Measurements from ENCODE around the gene TRPC6. TPM values are rescaled to one million over a fixed set of nuclear protein-coding genes. Genes with fewer than 3 reads are reported as not detected.

Gene TRPC6
- polyA plus RNA-seq, 4 donors, result 0.22 to 1.9 (median 0.57) TPM; not detected in 1

GRCh38 chr11:101510591-101510990, 73.2 kb downstream of the TRPC6 start:
- peaks cover 0 to 11% (median 0%) of the 10 kb centered on the region in 3 donors for H3K4me1 ChIP-seq (ENCODE audit: control insufficient read depth in 3 of 3, insufficient read depth in 2 of 3, low read depth in 1 of 3, low read length in 2 of 3)
- 94 to 96% (median 96%) methylated on average over 1 of the region's 1 CpG for WGBS, 3 donors
- peak; percentile 40 to 48 for DNase-seq
- FAIRE-seq, result no peak
- no peak overlapping the region for H3K4me3 ChIP-seq (ENCODE audit: low read depth in 1 of 3, low read length in 3 of 3)
- no peaks in the 10 kb centered on the region for H3K9me3 ChIP-seq (ENCODE audit: control insufficient read depth in 2 of 2, insufficient read depth in 1 of 2, low read depth in 1 of 2, low read length in 1 of 2)
- H3K36me3 ChIP-seq (ENCODE audit: control insufficient read depth in 3 of 3, insufficient read depth in 2 of 3, low read depth in 1 of 3, low read length in 3 of 3), result no peaks in the 10 kb centered on the region
- peak overlapping the region in 1 of 3 donors; percentile 29 for H3K27ac ChIP-seq (ENCODE audit: low read depth in 1 of 3, low read length in 2 of 3)
- H3K27me3 ChIP-seq (ENCODE audit: control insufficient read depth in 3 of 3, insufficient read depth in 3 of 3, low read length in 3 of 3), result no peaks in the 10 kb centered on the region

- H3K9me3 ChIP-seq (ENCODE audit: control insufficient read depth in 2 of 2, insufficient read depth in 1 of 2, low read depth in 1 of 2, low read length in 1 of 2), result no peaks in the 10 kb centered on the region
- FAIRE-seq (no peak), DNase-seq (peak; percentile 22 to 51)
- peak overlapping the region in 1 of 3 donors; percentile 29 for H3K27ac ChIP-seq (ENCODE audit: low read depth in 1 of 3, low read length in 2 of 3)
- no peaks in the 10 kb centered on the region for H3K36me3 ChIP-seq (ENCODE audit: control insufficient read depth in 3 of 3, insufficient read depth in 2 of 3, low read depth in 1 of 3, low read length in 3 of 3)
- H3K4me1 ChIP-seq (ENCODE audit: control insufficient read depth in 3 of 3, insufficient read depth in 2 of 3, low read depth in 1 of 3, low read length in 2 of 3), result peaks cover 0 to 11% (median 0%) of the 10 kb centered on the region in 3 donors
- 4 to 23% (median 5%) methylated on average over 1 of the region's 1 CpG for WGBS, 3 donors
- H3K27me3 ChIP-seq (ENCODE audit: control insufficient read depth in 3 of 3, insufficient read depth in 3 of 3, low read length in 3 of 3), result no peaks in the 10 kb centered on the region
- no peak overlapping the region for H3K4me3 ChIP-seq (ENCODE audit: low read depth in 1 of 3, low read length in 3 of 3)
Observed at GRCh38 chr11:101509922-101510321, 73.9 kb downstream of the TRPC6 start.

GRCh38 chr11:101508370-101508769, 75.4 kb downstream of the TRPC6 start:
- no peak for FAIRE-seq
- H3K4me1 ChIP-seq (ENCODE audit: control insufficient read depth in 3 of 3, insufficient read depth in 2 of 3, low read depth in 1 of 3, low read length in 2 of 3), result peaks cover 0 to 11% (median 0%) of the 10 kb centered on the region in 3 donors
- no peak for DNase-seq

GRCh38 chr11:101498891-101499290, 84.9 kb downstream of the TRPC6 start:
- H3K4me3 ChIP-seq (ENCODE audit: low read depth in 1 of 3, low read length in 3 of 3), result no peak overlapping the region
- H3K27ac ChIP-seq (ENCODE audit: low read depth in 1 of 3, low read length in 2 of 3), result no peak overlapping the region
- FAIRE-seq, result no peak
- no peaks in the 10 kb centered on the region for H3K27me3 ChIP-seq (ENCODE audit: control insufficient read depth in 3 of 3, insufficient read depth in 3 of 3, low read length in 3 of 3)
- DNase-seq, result no peak
- no peaks in the 10 kb centered on the region for H3K9me3 ChIP-seq (ENCODE audit: control insufficient read depth in 2 of 2, insufficient read depth in 1 of 2, low read depth in 1 of 2, low read length in 1 of 2)
- WGBS, 3 donors, result 88% methylated on average over 1 of the region's 1 CpG
- no peaks in the 10 kb centered on the region for H3K36me3 ChIP-seq (ENCODE audit: control insufficient read depth in 3 of 3, insufficient read depth in 2 of 3, low read depth in 1 of 3, low read length in 3 of 3)
- H3K4me1 ChIP-seq (ENCODE audit: control insufficient read depth in 3 of 3, insufficient read depth in 2 of 3, low read depth in 1 of 3, low read length in 2 of 3), result no peaks in the 10 kb centered on the region

More at GRCh38 chr11:101508370-101508769, 75.4 kb downstream of the TRPC6 start:
- Histone ChIP-seq H3K4me3 (ENCODE audit: low read depth in 1 of 3, low read length in 3 of 3) (no peak overlapping the region), H3K27me3 (ENCODE audit: control insufficient read depth in 3 of 3, insufficient read depth in 3 of 3, low read length in 3 of 3) (no peaks in the 10 kb centered on the region), H3K9me3 (ENCODE audit: control insufficient read depth in 2 of 2, insufficient read depth in 1 of 2, low read depth in 1 of 2, low read length in 1 of 2) (no peaks in the 10 kb centered on the region), H3K36me3 (ENCODE audit: control insufficient read depth in 3 of 3, insufficient read depth in 2 of 3, low read depth in 1 of 3, low read length in 3 of 3) (no peaks in the 10 kb centered on the region), H3K27ac (ENCODE audit: low read depth in 1 of 3, low read length in 2 of 3) (no peak overlapping the region)
- 41 to 54% (median 42%) methylated on average over 2 of the region's 2 CpGs for WGBS, 3 donors

GRCh38 chr11:101497291-101497690, 86.5 kb downstream of the TRPC6 start:
- WGBS, 3 donors, result 14 to 31% (median 23%) methylated on average over 5 of the region's 5 CpGs
- H3K27me3 ChIP-seq (ENCODE audit: control insufficient read depth in 3 of 3, insufficient read depth in 3 of 3, low read length in 3 of 3), result no peaks in the 10 kb centered on the region
- H3K9me3 ChIP-seq (ENCODE audit: control insufficient read depth in 2 of 2, insufficient read depth in 1 of 2, low read depth in 1 of 2, low read length in 1 of 2), result no peaks in the 10 kb centered on the region
- DNase-seq (peak; percentile 20 to 29), FAIRE-seq (no peak)
- no peak overlapping the region for H3K4me3 ChIP-seq (ENCODE audit: low read depth in 1 of 3, low read length in 3 of 3)
- H3K36me3 ChIP-seq (ENCODE audit: control insufficient read depth in 3 of 3, insufficient read depth in 2 of 3, low read depth in 1 of 3, low read length in 3 of 3), result no peaks in the 10 kb centered on the region
- H3K27ac ChIP-seq (ENCODE audit: low read depth in 1 of 3, low read length in 2 of 3), result no peak overlapping the region
- no peaks in the 10 kb centered on the region for H3K4me1 ChIP-seq (ENCODE audit: control insufficient read depth in 3 of 3, insufficient read depth in 2 of 3, low read depth in 1 of 3, low read length in 2 of 3)

GRCh38 chr11:101487775-101488174, 96.0 kb downstream of the TRPC6 start:
- Histone ChIP-seq H3K9me3 (ENCODE audit: control insufficient read depth in 2 of 2, insufficient read depth in 1 of 2, low read depth in 1 of 2, low read length in 1 of 2) (no peaks in the 10 kb centered on the region), H3K4me3 (ENCODE audit: low read depth in 1 of 3, low read length in 3 of 3) (no peak overlapping the region), H3K4me1 (ENCODE audit: control insufficient read depth in 3 of 3, insufficient read depth in 2 of 3, low read depth in 1 of 3, low read length in 2 of 3) (no peaks in the 10 kb centered on the region), H3K27me3 (ENCODE audit: control insufficient read depth in 3 of 3, insufficient read depth in 3 of 3, low read length in 3 of 3) (no peaks in the 10 kb centered on the region), H3K36me3 (ENCODE audit: control insufficient read depth in 3 of 3, insufficient read depth in 2 of 3, low read depth in 1 of 3, low read length in 3 of 3) (no peaks in the 10 kb centered on the region), H3K27ac (ENCODE audit: low read depth in 1 of 3, low read length in 2 of 3) (no peak overlapping the region)
- DNase-seq (no peak), FAIRE-seq (no peak)
- 33 to 76% (median 59%) methylated on average over 2 of the region's 2 CpGs for WGBS, 3 donors

GRCh38 chr11:101482556-101483124, 101.2 kb downstream of the TRPC6 start:
- WGBS, 3 donors, result 23 to 82% (median 69%) methylated on average over 4 of the region's 4 CpGs
- Histone ChIP-seq H3K4me1 (ENCODE audit: control insufficient read depth in 3 of 3, insufficient read depth in 2 of 3, low read depth in 1 of 3, low read length in 2 of 3) (no peaks in the 10 kb centered on the region), H3K9me3 (ENCODE audit: control insufficient read depth in 2 of 2, insufficient read depth in 1 of 2, low read depth in 1 of 2, low read length in 1 of 2) (no peaks in the 10 kb centered on the region), H3K27me3 (ENCODE audit: control insufficient read depth in 3 of 3, insufficient read depth in 3 of 3, low read length in 3 of 3) (no peaks in the 10 kb centered on the region), H3K4me3 (ENCODE audit: low read depth in 1 of 3, low read length in 3 of 3) (no peak overlapping the region), H3K36me3 (ENCODE audit: control insufficient read depth in 3 of 3, insufficient read depth in 2 of 3, low read depth in 1 of 3, low read length in 3 of 3) (no peaks in the 10 kb centered on the region), H3K27ac (ENCODE audit: low read depth in 1 of 3, low read length in 2 of 3) (no peak overlapping the region)
- no peak for FAIRE-seq
- no peak for DNase-seq

- Histone ChIP-seq H3K9me3 (ENCODE audit: control insufficient read depth in 2 of 2, insufficient read depth in 1 of 2, low read depth in 1 of 2, low read length in 1 of 2) (no peaks in the 10 kb centered on the region), H3K4me3 (ENCODE audit: low read depth in 1 of 3, low read length in 3 of 3) (no peak overlapping the region), H3K4me1 (ENCODE audit: control insufficient read depth in 3 of 3, insufficient read depth in 2 of 3, low read depth in 1 of 3, low read length in 2 of 3) (no peaks in the 10 kb centered on the region), H3K36me3 (ENCODE audit: control insufficient read depth in 3 of 3, insufficient read depth in 2 of 3, low read depth in 1 of 3, low read length in 3 of 3) (no peaks in the 10 kb centered on the region), H3K27me3 (ENCODE audit: control insufficient read depth in 3 of 3, insufficient read depth in 3 of 3, low read length in 3 of 3) (no peaks in the 10 kb centered on the region), H3K27ac (ENCODE audit: low read depth in 1 of 3, low read length in 2 of 3) (no peak overlapping the region)
- DNase-seq, result no peak
- 77 to 80% (median 78%) methylated on average over 13 of the region's 13 CpGs for WGBS, 3 donors
- FAIRE-seq, result no peak
Observed at GRCh38 chr11:101478587-101479369, 105.0 kb downstream of the TRPC6 start.
